GM15510 (cell line): ENCODE results near the gene TGFB2.

Experiments
- POLR2A ChIP-seq: IDR thresholded peaks from 3 replicates; pipeline ENCODE4 v1.6.1; 2011; ENCODE audit warnings: borderline replicate concordance; ENCODE audit not compliant: insufficient read length; ENCODE audit errors: extremely low read depth

TGFB2 gene

GRCh38 chr1:218383681-218384080 lies 38.5 kb downstream of the TGFB2 start:
- TF ChIP-seq POLR2A, result no peak

- TF ChIP-seq POLR2A, result no peak
Observed at GRCh38 chr1:218384581-218384993, 39.5 kb downstream of the TGFB2 start.

- no peak for TF ChIP-seq POLR2A
Observed at GRCh38 chr1:218388591-218388990, 43.5 kb downstream of the TGFB2 start.

GRCh38 chr1:218390618-218391017 lies 45.5 kb downstream of the TGFB2 start:
- TF ChIP-seq POLR2A, result no peak

- no peak for TF ChIP-seq POLR2A
Observed at GRCh38 chr1:218392780-218393179, 47.6 kb downstream of the TGFB2 start.

- no peak for TF ChIP-seq POLR2A
Observed at GRCh38 chr1:218394416-218394815, 49.3 kb downstream of the TGFB2 start.

GRCh38 chr1:218394989-218395388 lies 49.9 kb downstream of the TGFB2 start:
- no peak for TF ChIP-seq POLR2A

- TF ChIP-seq POLR2A, result no peak
Observed at GRCh38 chr1:218395916-218396315, 50.8 kb downstream of the TGFB2 start.

GRCh38 chr1:218397752-218398339 lies 52.7 kb downstream of the TGFB2 start:
- TF ChIP-seq POLR2A, result no peak

- no peak for TF ChIP-seq POLR2A
Observed at GRCh38 chr1:218400624-218401023, 55.5 kb downstream of the TGFB2 start.

- TF ChIP-seq POLR2A, result no peak
Observed at GRCh38 chr1:218401441-218401997, 56.4 kb downstream of the TGFB2 start.

GRCh38 chr1:218401998-218402785 lies 57.1 kb downstream of the TGFB2 start:
- TF ChIP-seq POLR2A, result no peak

GRCh38 chr1:218402786-218403120 lies 57.6 kb downstream of the TGFB2 start:
- no peak for TF ChIP-seq POLR2A

- no peak for TF ChIP-seq POLR2A
Observed at GRCh38 chr1:218403300-218403699, 58.2 kb downstream of the TGFB2 start.

GRCh38 chr1:218407630-218408029 lies 62.5 kb downstream of the TGFB2 start:
- no peak for TF ChIP-seq POLR2A

GRCh38 chr1:218408135-218408534 lies 63.0 kb downstream of the TGFB2 start:
- TF ChIP-seq POLR2A, result no peak
